GM12874 (cell line): ENCODE data around the gene TKTL2.

Source experiments
- TF ChIP-seq, protein P1 (sequence below): IDR thresholded peaks from 2 replicates; pipeline ENCODE4 v1.5.1; 2011; ENCODE audit warnings: low read depth, mild to moderate bottlenecking, control low read depth, low read length, moderate library complexity; ENCODE audit not compliant: insufficient read depth

Gene TKTL2

GRCh38 chr4:163492951-163493504, 19.5 kb upstream of the TKTL2 start:
- TF ChIP-seq, protein P1, sequence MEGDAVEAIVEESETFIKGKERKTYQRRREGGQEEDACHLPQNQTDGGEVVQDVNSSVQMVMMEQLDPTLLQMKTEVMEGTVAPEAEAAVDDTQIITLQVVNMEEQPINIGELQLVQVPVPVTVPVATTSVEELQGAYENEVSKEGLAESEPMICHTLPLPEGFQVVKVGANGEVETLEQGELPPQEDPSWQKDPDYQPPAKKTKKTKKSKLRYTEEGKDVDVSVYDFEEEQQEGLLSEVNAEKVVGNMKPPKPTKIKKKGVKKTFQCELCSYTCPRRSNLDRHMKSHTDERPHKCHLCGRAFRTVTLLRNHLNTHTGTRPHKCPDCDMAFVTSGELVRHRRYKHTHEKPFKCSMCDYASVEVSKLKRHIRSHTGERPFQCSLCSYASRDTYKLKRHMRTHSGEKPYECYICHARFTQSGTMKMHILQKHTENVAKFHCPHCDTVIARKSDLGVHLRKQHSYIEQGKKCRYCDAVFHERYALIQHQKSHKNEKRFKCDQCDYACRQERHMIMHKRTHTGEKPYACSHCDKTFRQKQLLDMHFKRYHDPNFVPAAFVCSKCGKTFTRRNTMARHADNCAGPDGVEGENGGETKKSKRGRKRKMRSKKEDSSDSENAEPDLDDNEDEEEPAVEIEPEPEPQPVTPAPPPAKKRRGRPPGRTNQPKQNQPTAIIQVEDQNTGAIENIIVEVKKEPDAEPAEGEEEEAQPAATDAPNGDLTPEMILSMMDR: no peak

DNA sequence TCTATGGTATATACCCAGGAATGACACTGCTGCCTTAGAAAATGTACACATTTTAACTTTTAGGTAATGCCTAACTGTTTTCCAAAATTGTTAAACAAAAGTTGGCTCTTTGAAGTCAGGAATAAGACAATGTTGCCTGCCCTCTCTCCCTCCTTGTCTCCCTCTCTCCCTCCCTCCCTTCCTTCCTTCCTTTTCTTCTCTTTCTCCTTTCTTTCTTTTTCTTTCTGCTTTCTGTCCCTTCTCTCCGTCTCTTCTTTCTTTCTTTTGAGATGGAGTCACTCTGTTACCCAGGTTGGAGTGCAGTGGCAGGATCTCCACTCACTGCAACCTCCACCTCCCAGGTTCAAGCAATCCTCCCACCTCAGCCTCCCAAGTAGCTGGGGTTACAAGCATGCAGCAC, 16.4 kb upstream of the TKTL2 start:
- TF ChIP-seq, protein P1: no peak

DNA sequence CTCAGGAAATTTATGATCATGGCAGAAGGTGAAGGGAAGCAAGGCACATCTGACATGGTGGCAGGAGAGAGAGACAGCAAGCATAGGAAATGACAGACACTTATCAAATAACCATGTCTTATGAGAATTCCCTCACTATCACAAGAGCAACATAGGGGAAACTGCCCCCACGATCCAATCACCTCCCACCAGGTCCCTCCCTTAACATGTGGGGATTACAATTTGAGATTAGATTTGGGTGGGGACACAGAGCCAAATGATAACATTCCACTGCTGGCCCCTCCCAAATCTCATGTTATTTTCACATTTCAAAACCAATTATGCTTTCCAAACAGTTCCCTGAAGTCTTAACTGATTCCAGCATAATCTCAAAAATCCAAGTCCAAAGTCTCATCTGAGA, 12.8 kb upstream of the TKTL2 start:
- TF ChIP-seq, protein P1: no peak

GRCh38 chr4:163485589-163485988, 12.0 kb upstream of the TKTL2 start:
- TF ChIP-seq, protein P1: no peak

- TF ChIP-seq, protein P1: peak; percentile 54
These were observed 11.4 kb upstream of the TKTL2 start for GRCh38 chr4:163484906-163485305.

GRCh38 chr4:163482190-163482589, 8.6 kb upstream of the TKTL2 start:
- TF ChIP-seq, protein P1: no peak

GRCh38 chr4:163476761-163477438, 3.3 kb upstream of the TKTL2 start:
- TF ChIP-seq, protein P1: no peak
